AG04450 (cell line): Measurements from ENCODE around the gene GHRH. TPM values are rescaled to one million over a fixed set of nuclear protein-coding genes. Genes with fewer than 3 reads are reported as not detected.

Experiments used
- CTCF ChIA-PET: fragments of 300-600, 350-600 bp; formaldehyde crosslinking; extraction: SDS; loops from one replicate; lab custom pipeline; 2022; ENCODE audit warnings: antibody characterized with exemption, inconsistent platforms; lab: Charles Lee
- POLR2A ChIA-PET: fragments of 350-600 bp; formaldehyde crosslinking; extraction: SDS; loops from one replicate; lab custom pipeline; 2021; ENCODE audit warnings: antibody characterized with exemption, inconsistent platforms; lab: Yijun Ruan, JAX
- DNase-seq: peaks from one replicate; pipeline ENCODE4 v3.0.0-alpha.2; 2011; ENCODE audit warnings: low read depth, low spot score
- H3K27ac ChIP-seq: one replicate; pipeline ENCODE4 v1.5.1; 2012; ENCODE audit warnings: low read depth, low read length, control low read depth
- H3K27me3 ChIP-seq: one replicate; pipeline ENCODE4 v1.6.0; 2012; ENCODE audit warnings: low read length; ENCODE audit not compliant: control insufficient read depth, insufficient read depth
- H3K4me3 ChIP-seq: 2 replicates; pipeline ENCODE4 v1.5.1; 2011; ENCODE audit warnings: mild to moderate bottlenecking, low read depth, low read length, control low read depth
- H3K9me3 ChIP-seq: 2 replicates; pipeline ENCODE4 v1.5.1; 2012; ENCODE audit warnings: low read length; ENCODE audit not compliant: control insufficient read depth, insufficient read depth
- polyA plus RNA-seq: library from polyadenylated mRNA; depleted of rRNA; stranded (reverse); fragments of >200 nt; gene quantifications from 2 replicates; pipeline ENCODE4 v1.2.3, GENCODE V29; 2011
- TF ChIP-seq, protein P1 (sequence below): IDR thresholded peaks from 2 replicates; pipeline ENCODE4 v1.5.1; 2011; ENCODE audit warnings: low read depth, low read length, control low read depth, inconsistent platforms

GHRH gene
- polyA plus RNA-seq, 1 experiment, result not detected

DNA sequence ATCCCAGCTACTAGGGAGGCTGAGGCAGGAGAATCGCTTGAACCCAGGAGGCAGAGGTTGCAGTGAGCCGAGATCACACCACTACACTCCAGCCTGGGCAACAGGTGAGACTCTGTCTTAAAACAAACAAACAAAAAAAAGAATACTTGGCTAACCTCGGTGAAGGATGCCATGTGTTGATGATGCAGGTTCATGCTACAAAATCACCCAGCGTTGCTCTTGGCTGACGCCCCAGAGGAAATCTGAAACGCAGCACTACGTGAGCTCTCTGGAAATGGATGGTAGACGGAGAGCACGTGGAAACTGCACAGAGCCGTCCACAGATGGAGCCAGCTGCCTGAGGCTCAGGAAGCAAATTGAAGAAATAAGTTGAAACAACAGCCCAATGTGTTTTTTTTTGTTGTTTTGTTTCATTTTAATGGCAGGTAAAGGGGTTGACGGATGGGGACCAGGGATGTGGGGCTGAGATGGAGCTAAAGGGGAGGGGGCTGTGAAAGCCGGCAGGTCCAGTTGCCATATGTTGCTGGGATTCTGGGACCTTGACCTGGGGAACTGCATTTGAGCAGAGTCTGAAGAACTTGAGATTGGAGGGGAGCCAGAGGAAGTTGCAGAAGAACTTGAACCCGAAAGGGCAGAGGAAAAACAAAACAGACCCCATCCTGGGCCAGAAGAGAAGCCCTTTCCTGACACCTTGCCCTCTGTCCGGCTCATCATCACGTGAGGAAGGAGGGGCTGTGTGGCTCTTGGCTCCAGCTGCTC is 15.1 kb upstream of the GHRH start:
- no peaks in the 10 kb centered on the region for H3K9me3 ChIP-seq
- TF ChIP-seq, protein P1, sequence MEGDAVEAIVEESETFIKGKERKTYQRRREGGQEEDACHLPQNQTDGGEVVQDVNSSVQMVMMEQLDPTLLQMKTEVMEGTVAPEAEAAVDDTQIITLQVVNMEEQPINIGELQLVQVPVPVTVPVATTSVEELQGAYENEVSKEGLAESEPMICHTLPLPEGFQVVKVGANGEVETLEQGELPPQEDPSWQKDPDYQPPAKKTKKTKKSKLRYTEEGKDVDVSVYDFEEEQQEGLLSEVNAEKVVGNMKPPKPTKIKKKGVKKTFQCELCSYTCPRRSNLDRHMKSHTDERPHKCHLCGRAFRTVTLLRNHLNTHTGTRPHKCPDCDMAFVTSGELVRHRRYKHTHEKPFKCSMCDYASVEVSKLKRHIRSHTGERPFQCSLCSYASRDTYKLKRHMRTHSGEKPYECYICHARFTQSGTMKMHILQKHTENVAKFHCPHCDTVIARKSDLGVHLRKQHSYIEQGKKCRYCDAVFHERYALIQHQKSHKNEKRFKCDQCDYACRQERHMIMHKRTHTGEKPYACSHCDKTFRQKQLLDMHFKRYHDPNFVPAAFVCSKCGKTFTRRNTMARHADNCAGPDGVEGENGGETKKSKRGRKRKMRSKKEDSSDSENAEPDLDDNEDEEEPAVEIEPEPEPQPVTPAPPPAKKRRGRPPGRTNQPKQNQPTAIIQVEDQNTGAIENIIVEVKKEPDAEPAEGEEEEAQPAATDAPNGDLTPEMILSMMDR, result peak; percentile 47
- peak; percentile 85 for DNase-seq
- H3K27me3 ChIP-seq, result no peaks in the 10 kb centered on the region
- CTCF ChIA-PET, result interaction anchor here (0.7 to 2.6 kb wide), 11 partner anchors 9 to 258 kb away, joined by 3 to 25 read pairs (median 3); partner anchors contain the start of gene MANBAL
- peak overlapping the region; percentile 91 for H3K27ac ChIP-seq
- POLR2A ChIA-PET, result interaction anchor here (0.5 to 1.8 kb wide), 8 partner anchors 13 to 256 kb away, joined by 3 to 9 read pairs (median 4); partner anchors contain the start of genes MANBAL and SRC
- peak overlapping the region; percentile 25; the same call in 1 of the 2 replicates for H3K4me3 ChIP-seq

DNA sequence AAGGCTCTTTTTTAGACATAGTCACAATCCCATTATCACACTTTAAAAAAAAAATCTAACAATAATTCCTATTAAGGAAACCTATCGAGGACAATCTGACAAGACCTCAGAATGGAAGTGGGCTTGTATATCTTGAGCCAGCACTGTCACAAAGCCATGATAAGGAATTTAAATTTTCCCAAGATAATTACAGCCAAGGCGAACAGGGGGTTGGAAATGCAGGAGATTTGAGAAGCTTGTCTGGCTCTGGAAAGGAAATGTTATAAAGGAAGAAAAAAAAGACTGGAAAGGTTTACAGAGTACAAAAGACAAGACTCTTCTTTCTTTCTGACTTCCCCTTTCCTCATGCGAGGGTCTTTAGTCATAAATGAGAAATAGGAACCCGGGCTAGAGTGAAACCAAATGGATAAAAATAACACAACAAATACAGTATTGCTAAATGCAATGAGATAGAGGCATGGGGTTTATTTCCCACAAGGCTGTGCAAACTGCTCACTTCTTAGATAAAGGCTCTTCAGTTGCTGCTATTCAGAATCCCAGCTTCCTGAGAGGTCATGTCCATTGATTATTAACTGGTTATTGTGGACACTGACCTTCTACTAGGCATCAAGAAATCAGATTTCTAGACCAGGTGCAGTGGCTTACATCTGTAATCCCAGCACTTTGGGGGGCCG is 13.4 kb upstream of the GHRH start:
- no peak overlapping the region for H3K4me3 ChIP-seq
- H3K27ac ChIP-seq, result no peak overlapping the region
- H3K9me3 ChIP-seq, result no peaks in the 10 kb centered on the region
- POLR2A ChIA-PET, result interaction anchor here (0.6 kb wide), 1 partner anchor 114 kb away, joined by 3 read pairs; no protein-coding TSS in a partner anchor
- no peak for DNase-seq
- TF ChIP-seq, protein P1, result no peak
- H3K27me3 ChIP-seq, result no peaks in the 10 kb centered on the region
- CTCF ChIA-PET, result interaction anchor here (0.5 to 2.6 kb wide), 2 partner anchors 97 to 110 kb away, joined by 3 to 15 read pairs; no protein-coding TSS in a partner anchor

DNA sequence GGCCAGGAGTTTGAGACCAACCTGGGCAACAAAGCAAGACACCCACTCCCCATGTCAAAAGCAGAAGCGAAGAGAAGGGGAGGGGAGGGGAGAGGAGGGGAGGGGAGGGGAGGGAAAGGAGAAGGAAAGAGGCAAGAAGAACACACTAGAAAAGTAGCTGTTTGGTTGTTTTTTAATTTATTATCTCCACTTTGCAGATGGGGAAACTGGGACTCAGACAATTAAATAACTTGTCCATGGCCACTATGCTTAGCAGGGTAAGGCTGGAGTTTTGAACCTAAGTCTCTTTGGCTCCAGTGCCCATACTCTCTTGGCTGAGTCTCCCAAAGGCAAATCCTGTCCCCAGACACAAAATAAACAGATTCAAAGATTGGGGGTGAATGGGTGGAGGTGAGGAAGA is 12.4 kb upstream of the GHRH start:
- Histone ChIP-seq H3K9me3 (no peaks in the 10 kb centered on the region), H3K4me3 (no peak overlapping the region), H3K27ac (no peak overlapping the region), H3K27me3 (no peaks in the 10 kb centered on the region)
- ChIA-PET CTCF (no interaction called here), POLR2A (no interaction called here)
- DNase-seq, result no peak
- TF ChIP-seq, protein P1, result no peak

- H3K4me3 ChIP-seq, result no peak overlapping the region
- DNase-seq, result no peak
- no peaks in the 10 kb centered on the region for H3K9me3 ChIP-seq
- TF ChIP-seq, protein P1, result no peak
- H3K27me3 ChIP-seq, result peaks cover 6% of the 10 kb centered on the region
- CTCF ChIA-PET, result interaction anchor here (1.1 to 5.8 kb wide), 5 partner anchors 23 to 293 kb away, joined by 3 to 75 read pairs (median 6); no protein-coding TSS in a partner anchor
- H3K27ac ChIP-seq, result no peak overlapping the region
- POLR2A ChIA-PET, result no interaction called here
Observed at GRCh38 chr20:37271421-37271768, 9.8 kb upstream of the GHRH start.
